ENCODE data around the gene DHRSX. TPM values are rescaled to one million over a fixed set of nuclear protein-coding genes. Genes with fewer than 3 reads are reported as not detected.

Gene DHRSX
- total and polyA plus RNA-seq, 2 of the 8 experiments (the other 6 are each of a cell fraction or from before 2014, with no cell fraction given) = 35.1 to 43.4 TPM

DNA sequence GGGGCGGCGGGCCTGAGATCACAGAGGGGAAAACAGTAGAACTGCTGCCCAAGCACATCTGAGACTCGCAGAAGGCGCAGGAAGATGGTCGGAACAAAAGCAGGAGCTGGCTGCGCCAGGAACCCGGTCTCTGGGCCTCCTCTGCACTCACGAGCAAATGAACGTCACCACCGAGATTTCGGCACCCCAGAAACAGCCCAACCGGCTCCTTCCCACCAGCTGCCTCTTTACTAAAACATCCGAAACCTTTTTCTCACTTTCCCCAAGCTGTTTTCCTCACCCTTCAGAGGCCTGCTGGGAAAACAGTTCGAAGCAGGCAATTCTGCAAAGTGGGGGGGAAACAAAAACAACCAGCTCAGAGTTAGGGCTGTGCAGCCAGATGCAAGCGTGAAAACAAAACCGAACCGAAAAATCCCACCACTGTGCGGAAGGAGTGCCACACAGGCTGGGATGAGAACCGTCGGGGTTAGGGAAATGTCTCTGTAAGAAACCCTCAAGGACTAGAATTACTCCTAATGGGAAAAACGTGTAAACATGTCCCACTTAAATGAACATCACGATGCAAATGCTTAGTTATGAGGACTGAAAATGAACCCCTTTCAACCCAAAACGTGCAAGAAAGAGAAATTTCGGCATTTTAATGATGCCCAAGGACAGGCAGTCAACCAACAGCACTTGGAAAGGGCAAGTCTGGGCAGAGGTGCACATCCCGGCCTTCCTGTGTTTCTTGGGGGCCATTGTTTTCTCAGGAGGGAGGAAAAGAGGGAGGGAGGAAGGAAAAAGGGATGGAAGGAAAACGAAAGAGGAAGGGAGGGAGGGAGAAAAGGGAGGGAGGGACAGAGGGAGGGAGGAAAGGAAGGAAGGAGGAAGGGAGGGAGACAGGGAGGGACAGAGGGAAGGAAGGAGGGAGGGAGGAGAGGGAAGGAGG lies 15.8 kb downstream of the DHRSX start:
- H2BK20ac ChIP-seq (ENCODE audit: low read length) = no peak overlapping the region; the same call in 1 of the 2 replicates
- peak overlapping the region; percentile 87 for H2BK5ac ChIP-seq (ENCODE audit: low read depth, low read length)
- peak overlapping the region; percentile 72; the same call in 1 of the 2 replicates for H3K18ac ChIP-seq (ENCODE audit: extremely low read depth, low read length)
- peak overlapping the region; percentile 57 for H3K27ac ChIP-seq (ENCODE audit: low read depth, low read length)
- peak overlapping the region; percentile 20 to 25; a peak in 3 of 4 replicates for H3K4me2 ChIP-seq (ENCODE audit: insufficient read depth in 1 of 2, low read depth in 2 of 2, low read length in 2 of 2)
- H3K79me2 ChIP-seq (ENCODE audit: control insufficient read depth in 1 of 2, insufficient read depth in 2 of 2, low read length in 2 of 2) = peaks cover 6 to 83% of the 10 kb centered on the region in 2 experiments
- no peaks in the 10 kb centered on the region for H3K9me3 ChIP-seq (ENCODE audit: insufficient read depth in 2 of 2, low read depth in 1 of 2, low read length in 1 of 2)
- H3K23ac ChIP-seq (ENCODE audit: insufficient read length) = no peak overlapping the region
- H3K9ac ChIP-seq (replicated peaks in 1 of 4; ENCODE audit: extremely low read depth in 1 of 4, low read depth in 3 of 4, low read length in 3 of 4) = peak overlapping the region in 1 of 4 experiments; percentile 13; a peak in 2 of 7 replicates
- peak overlapping the region; percentile 16; the same call in 1 of the 2 replicates for H4K8ac ChIP-seq (ENCODE audit: extremely low read depth, insufficient read depth, low read length)
- H3K27me3 ChIP-seq (replicated peaks in 1 of 4; ENCODE audit: control insufficient read depth in 3 of 4, extremely low read depth in 1 of 4, insufficient read depth in 3 of 4, low read length in 3 of 4) = no peaks in the 10 kb centered on the region
- DNase-seq (ENCODE audit: low read depth in 1 of 2, low spot score in 2 of 2) (no peak), FAIRE-seq (no peak)
- H4K91ac ChIP-seq (replicated peaks; ENCODE audit: insufficient read length, low read length) = peak overlapping the region; percentile 48
- WGBS, 2 experiments (ENCODE audit: extremely low coverage in 1 of 2, insufficient coverage in 1 of 2, insufficient read length in 1 of 2, insufficient replicate concordance in 2 of 2, low coverage in 1 of 2, low lambda C conversion rate in 2 of 2, missing lambda C conversion rate in 1 of 2) = 78% methylated on average over 24 of the region's 26 CpGs; no CpG with 5 or more reads in 1 of the 2 experiments
- ChIA-PET CTCF (ENCODE audit: partially characterized antibody) (no interaction called here), POLR2A (ENCODE audit: partially characterized antibody) (no interaction called here)
- no peak overlapping the region for H3K14ac ChIP-seq (ENCODE audit: insufficient read length)
- peaks cover 2% of the 10 kb centered on the region; the same call in 1 of the 2 replicates for H3K23me2 ChIP-seq (ENCODE audit: low read depth, low read length)
- H3K79me1 ChIP-seq (ENCODE audit: low read depth, low read length) = peaks cover 12% of the 10 kb centered on the region
- TF ChIP-seq SP1 (IDR thresholded peaks at IDR 0.05; ENCODE audit: low read depth, low read length) (no peak), RFX5 (IDR thresholded peaks at IDR 0.05; ENCODE audit: borderline replicate concordance, low read depth, low read length) (no peak), ASH2L (IDR thresholded peaks at IDR 0.05; ENCODE audit: low read length) (peak; percentile 21)
- TF ChIP-seq, protein P1, sequence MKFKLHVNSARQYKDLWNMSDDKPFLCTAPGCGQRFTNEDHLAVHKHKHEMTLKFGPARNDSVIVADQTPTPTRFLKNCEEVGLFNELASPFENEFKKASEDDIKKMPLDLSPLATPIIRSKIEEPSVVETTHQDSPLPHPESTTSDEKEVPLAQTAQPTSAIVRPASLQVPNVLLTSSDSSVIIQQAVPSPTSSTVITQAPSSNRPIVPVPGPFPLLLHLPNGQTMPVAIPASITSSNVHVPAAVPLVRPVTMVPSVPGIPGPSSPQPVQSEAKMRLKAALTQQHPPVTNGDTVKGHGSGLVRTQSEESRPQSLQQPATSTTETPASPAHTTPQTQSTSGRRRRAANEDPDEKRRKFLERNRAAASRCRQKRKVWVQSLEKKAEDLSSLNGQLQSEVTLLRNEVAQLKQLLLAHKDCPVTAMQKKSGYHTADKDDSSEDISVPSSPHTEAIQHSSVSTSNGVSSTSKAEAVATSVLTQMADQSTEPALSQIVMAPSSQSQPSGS (IDR thresholded peaks at IDR 0.05; ENCODE audit: low read length) = no peak
- TF ChIP-seq, protein P2, sequence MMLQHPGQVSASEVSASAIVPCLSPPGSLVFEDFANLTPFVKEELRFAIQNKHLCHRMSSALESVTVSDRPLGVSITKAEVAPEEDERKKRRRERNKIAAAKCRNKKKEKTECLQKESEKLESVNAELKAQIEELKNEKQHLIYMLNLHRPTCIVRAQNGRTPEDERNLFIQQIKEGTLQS (IDR thresholded peaks at IDR 0.05; ENCODE audit: insufficient read depth, low read depth, low read length) = no peak
- H3K4me1 ChIP-seq (replicated peaks in 1 of 4; ENCODE audit: control insufficient read depth in 3 of 4, insufficient read depth in 4 of 4, low read length in 3 of 4) = peaks cover 5 to 13% (median 8%) of the 10 kb centered on the region in 4 experiments
- H2AFZ ChIP-seq (ENCODE audit: low read length) = no peak overlapping the region
- H4K5ac ChIP-seq (ENCODE audit: insufficient read length, low read depth, low read length) = peak overlapping the region; percentile 4
- H3K56ac ChIP-seq (replicated peaks; ENCODE audit: insufficient read length, low read depth, low read length) = no peak overlapping the region
- peaks cover 10 to 37% (median 30%) of the 10 kb centered on the region in 4 experiments; a peak in 7 of 8 replicates for H3K36me3 ChIP-seq (ENCODE audit: control insufficient read depth in 2 of 4, insufficient read depth in 4 of 4, low read length in 3 of 4)
- H2AK5ac ChIP-seq (ENCODE audit: low read depth, low read length) = peak overlapping the region; percentile 68
- no peak overlapping the region; a peak in 1 of 8 replicates for H3K4me3 ChIP-seq (ENCODE audit: extremely low read depth in 1 of 4, insufficient read depth in 2 of 4, low read depth in 3 of 4, low read length in 4 of 4)
- H4K20me1 ChIP-seq (replicated peaks in 1 of 2; ENCODE audit: control insufficient read depth in 1 of 2, insufficient read depth in 2 of 2, low read length in 2 of 2) = peaks cover 9 to 11% of the 10 kb centered on the region in 2 experiments
- no peak overlapping the region for H3K4ac ChIP-seq (replicated peaks; ENCODE audit: insufficient read length, low read depth, low read length)
- H2BK120ac ChIP-seq (replicated peaks; ENCODE audit: low read depth, low read length) = no peak overlapping the region
- peak overlapping the region; percentile 36 for H2BK15ac ChIP-seq (ENCODE audit: low read length)
- peak overlapping the region; percentile 71 for H2BK12ac ChIP-seq (ENCODE audit: low read depth, low read length)
